Activated CD8-positive, alpha-beta T cell treated with anti-CD3 and anti-CD28 coated beads, Interleukin-2, amount 10 ng/mL, durations not matched to agents 7 days and 5 days (primary cell): ENCODE results near the gene LCP1. TPM values are rescaled to one million over a fixed set of nuclear protein-coding genes. Genes with fewer than 3 reads are reported as not detected.
A peak's percentile ranks its signal among the peaks of the same experiment; 100 is the strongest.

Source experiments
- ATAC-seq: fragments of 150-1000 bp; cut with Tn5 transposase; one replicate; pipeline ENCODE4 v1.10.0; 2021; ENCODE audit warnings: moderate library complexity
- CTCF ChIA-PET: fragments of 350-600 bp; sonication (Branson Sonifier 250); formaldehyde crosslinking; loops from one replicate; lab custom pipeline; 2021; ENCODE audit warnings: antibody characterized with exemption; lab: Charles Lee
- POLR2A ChIA-PET: fragments of 350-600 bp; sonication (Branson Sonifier 250); formaldehyde crosslinking; loops from one replicate; lab custom pipeline; 2021; ENCODE audit warnings: antibody characterized with exemption; lab: Charles Lee
- DNase-seq: peaks from one replicate; pipeline ENCODE4 v3.0.0-alpha.2; 2020
- H3K27ac Mint-ChIP-seq: one replicate; pipeline ENCODE4 v1.8.0; 2021; ENCODE audit warnings: mild to moderate bottlenecking, mixed read lengths
- H3K27me3 Mint-ChIP-seq: one replicate; pipeline ENCODE4 v1.8.0; 2021; ENCODE audit warnings: low read depth, mixed read lengths
- H3K36me3 Mint-ChIP-seq: one replicate; pipeline ENCODE4 v1.8.0; 2021; ENCODE audit warnings: low read depth, mixed read lengths
- H3K4me1 Mint-ChIP-seq: one replicate; pipeline ENCODE4 v1.8.0; 2021; ENCODE audit warnings: low read depth, mixed read lengths
- H3K4me3 Mint-ChIP-seq: one replicate; pipeline ENCODE4 v1.8.0; 2021; ENCODE audit warnings: mild to moderate bottlenecking, mixed read lengths
- H3K9me3 Mint-ChIP-seq: one replicate; pipeline ENCODE4 v1.8.0; 2022; ENCODE audit warnings: mixed read lengths; ENCODE audit not compliant: insufficient read depth
- total RNA-seq, 2 experiments: library from RNA; stranded (reverse); gene quantifications; one replicate each; pipeline ENCODE4 v1.2.3, GENCODE V29; 2021

LCP1 gene
- total RNA-seq, 2 experiments from 2014 or later: 1,296 to 1,321 TPM

DNA sequence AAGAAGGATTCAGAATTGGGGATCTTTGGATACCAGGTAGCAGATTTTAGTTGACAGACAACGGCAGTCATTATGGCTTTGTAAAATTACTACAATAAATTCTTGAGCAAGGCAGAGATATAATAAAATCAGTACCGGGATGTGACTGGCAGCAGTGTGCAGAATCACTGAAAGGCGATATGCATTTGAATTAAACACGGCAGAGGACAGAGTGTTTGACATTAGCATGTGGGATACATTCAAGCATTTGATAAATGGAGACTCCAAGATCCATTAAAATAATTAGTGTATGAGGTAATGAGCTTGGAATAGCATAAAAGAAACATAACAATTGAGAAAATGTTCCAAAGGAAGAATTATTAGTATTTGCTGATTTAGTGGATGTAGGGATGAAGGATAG, 36.8 kb downstream of the LCP1 start:
- peaks cover 10% of the 10 kb centered on the region for H3K4me1 Mint-ChIP-seq
- H3K27ac Mint-ChIP-seq: peak overlapping the region; percentile 35
- POLR2A ChIA-PET: interaction anchor here (1.6 kb wide), 1 partner anchor 15 kb away, joined by 3 read pairs; no protein-coding TSS in a partner anchor
- DNase-seq (no peak), ATAC-seq (no peak)
- H3K4me3 Mint-ChIP-seq: no peak overlapping the region
- H3K9me3 Mint-ChIP-seq: no peaks in the 10 kb centered on the region
- H3K27me3 Mint-ChIP-seq: no peaks in the 10 kb centered on the region
- peaks cover 84% of the 10 kb centered on the region for H3K36me3 Mint-ChIP-seq
- CTCF ChIA-PET: interaction anchor here (3.8 kb wide), 1 partner anchor 15 kb away, joined by 25 read pairs; no protein-coding TSS in a partner anchor

DNA sequence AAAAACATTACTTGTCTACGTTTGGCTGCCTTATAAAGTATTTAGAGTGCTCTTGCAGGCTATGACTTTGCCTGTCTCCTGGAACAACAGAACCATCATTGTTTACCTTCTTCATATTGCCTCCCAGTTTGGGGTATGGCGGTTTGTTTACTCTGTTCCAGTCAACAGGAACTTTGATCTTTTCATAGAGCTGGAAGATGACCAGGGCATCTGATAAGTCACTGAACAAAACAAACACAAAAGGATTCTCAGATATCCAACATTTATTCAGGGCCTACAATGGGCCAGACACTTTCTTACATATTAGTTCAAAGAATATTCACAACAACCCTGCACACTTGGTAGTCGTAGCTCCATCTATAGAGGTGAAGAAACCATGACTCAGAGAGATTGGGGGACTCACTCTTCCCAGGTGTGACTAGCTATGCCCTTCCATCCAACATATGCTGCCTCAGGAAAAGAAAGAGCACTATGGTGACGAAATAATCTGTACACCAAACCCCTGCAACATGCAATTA, 38.7 kb downstream of the LCP1 start:
- no peak for ATAC-seq
- CTCF ChIA-PET: interaction anchor here (1.3 to 3.8 kb wide), 4 partner anchors 12 to 17 kb away, joined by 3 to 25 read pairs (median 8); no protein-coding TSS in a partner anchor
- Mint-ChIP-seq H3K27ac (peak overlapping the region; percentile 22), H3K27me3 (no peaks in the 10 kb centered on the region), H3K4me3 (no peak overlapping the region), H3K4me1 (peaks cover 8% of the 10 kb centered on the region), H3K9me3 (no peaks in the 10 kb centered on the region), H3K36me3 (peaks cover 81% of the 10 kb centered on the region)
- POLR2A ChIA-PET: interaction anchor here (0.7 to 1.5 kb wide), 2 partner anchors 17 to 566 kb away, joined by 3 to 4 read pairs; no protein-coding TSS in a partner anchor
- no peak for DNase-seq

DNA sequence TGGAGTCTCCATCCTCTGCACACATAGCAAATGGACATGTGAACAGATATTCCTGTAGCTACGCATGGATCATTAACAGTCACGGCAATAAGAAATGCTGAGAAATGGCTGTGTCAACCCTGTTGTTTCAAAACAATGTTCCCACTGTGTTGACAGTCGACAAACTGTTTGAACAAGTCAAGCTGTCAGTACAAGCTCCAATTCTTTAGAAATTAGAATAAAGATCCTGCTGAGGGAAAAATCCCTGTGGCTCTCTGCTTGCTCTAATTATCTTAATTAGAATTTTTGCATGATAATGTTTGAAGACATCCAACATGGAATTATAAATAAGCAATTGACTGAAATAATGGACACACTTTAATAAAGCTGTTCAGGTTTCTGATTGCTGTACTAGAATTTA, 39.2 kb downstream of the LCP1 start:
- CTCF ChIA-PET: interaction anchor here (1.2 to 3.8 kb wide), 5 partner anchors 11 to 17 kb away, joined by 3 to 25 read pairs (median 6); no protein-coding TSS in a partner anchor
- Mint-ChIP-seq H3K4me3 (no peak overlapping the region), H3K27me3 (no peaks in the 10 kb centered on the region), H3K27ac (no peak overlapping the region), H3K9me3 (no peaks in the 10 kb centered on the region), H3K36me3 (peaks cover 81% of the 10 kb centered on the region), H3K4me1 (peaks cover 10% of the 10 kb centered on the region)
- POLR2A ChIA-PET: interaction anchor here (0.6 to 1.5 kb wide), 4 partner anchors 18 to 565 kb away, joined by 3 to 4 read pairs (median 3); no protein-coding TSS in a partner anchor
- no peak for DNase-seq
- no peak for ATAC-seq

DNA sequence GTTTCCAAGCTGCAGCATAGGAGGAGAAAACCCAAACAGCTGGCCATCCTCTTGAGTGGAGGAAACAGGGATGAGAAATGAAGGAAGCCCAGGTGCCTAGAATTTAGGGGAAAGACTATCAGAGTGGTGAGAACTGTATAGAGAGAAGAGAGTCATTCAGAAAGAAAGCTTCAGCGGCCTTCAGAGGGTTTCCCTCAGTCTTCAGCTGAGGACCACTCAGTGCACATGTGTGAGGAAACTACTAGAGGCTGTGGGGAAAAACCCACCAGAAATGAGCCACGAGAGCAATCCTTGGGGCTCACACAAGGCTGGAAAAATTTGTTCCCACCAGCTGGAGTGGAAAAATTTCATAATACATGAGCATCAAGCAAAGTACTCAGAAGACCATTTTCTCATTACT, 41.9 kb downstream of the LCP1 start:
- POLR2A ChIA-PET: interaction anchor here (1.1 kb wide), 1 partner anchor 11 kb away, joined by 3 read pairs; no protein-coding TSS in a partner anchor
- no peak for DNase-seq
- H3K27me3 Mint-ChIP-seq: no peaks in the 10 kb centered on the region
- peaks cover 19% of the 10 kb centered on the region for H3K4me1 Mint-ChIP-seq
- peaks cover 84% of the 10 kb centered on the region for H3K36me3 Mint-ChIP-seq
- H3K27ac Mint-ChIP-seq: no peak overlapping the region
- no peak for ATAC-seq
- no peak overlapping the region for H3K4me3 Mint-ChIP-seq
- CTCF ChIA-PET: interaction anchor here (1.2 to 3.1 kb wide), 6 partner anchors 8 to 181 kb away, joined by 3 to 12 read pairs (median 10); no protein-coding TSS in a partner anchor
- no peaks in the 10 kb centered on the region for H3K9me3 Mint-ChIP-seq

DNA sequence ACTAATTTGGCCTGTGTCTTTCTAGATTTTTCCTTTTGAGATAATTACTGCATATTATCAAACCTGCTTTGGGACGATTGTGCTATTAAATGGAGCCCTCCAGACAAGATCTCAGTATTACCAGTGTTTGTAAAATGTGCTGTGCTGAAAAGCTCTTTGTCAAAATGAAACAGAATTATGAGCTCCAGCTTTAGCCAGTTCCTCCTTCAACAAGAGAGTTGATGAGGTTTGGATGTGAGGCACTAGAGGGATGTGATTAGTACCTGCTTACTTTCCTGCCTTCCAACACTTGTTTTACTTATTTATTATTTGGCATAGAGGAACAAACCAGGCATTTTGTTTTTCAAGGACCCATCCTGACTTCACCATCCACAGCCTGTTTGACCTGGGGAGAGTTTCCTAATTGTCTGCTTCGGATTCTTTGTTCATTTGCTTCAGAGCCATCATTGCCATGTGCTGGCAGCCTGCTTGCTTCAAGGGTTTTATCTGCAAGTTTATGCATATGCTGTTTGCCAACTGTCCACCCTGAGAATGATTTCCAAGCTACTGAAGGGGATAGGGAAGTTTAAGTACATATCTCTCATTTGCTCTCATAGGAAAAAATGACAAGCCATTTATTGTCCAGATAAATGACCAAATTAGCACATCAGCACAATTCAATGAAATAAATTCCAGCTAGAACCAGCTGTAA, 44.2 kb downstream of the LCP1 start:
- Mint-ChIP-seq H3K9me3 (no peaks in the 10 kb centered on the region), H3K4me1 (peaks cover 21% of the 10 kb centered on the region), H3K27me3 (no peaks in the 10 kb centered on the region), H3K27ac (peak overlapping the region; percentile 57), H3K4me3 (no peak overlapping the region), H3K36me3 (peaks cover 85% of the 10 kb centered on the region)
- CTCF ChIA-PET: interaction anchor here (1.7 to 3.1 kb wide), 2 partner anchors 11 to 12 kb away, joined by 8 to 12 read pairs; no protein-coding TSS in a partner anchor
- ATAC-seq (no peak), DNase-seq (no peak)
- POLR2A ChIA-PET: interaction anchor here (0.6 kb wide), 1 partner anchor 380 kb away, joined by 3 read pairs; no protein-coding TSS in a partner anchor

DNA sequence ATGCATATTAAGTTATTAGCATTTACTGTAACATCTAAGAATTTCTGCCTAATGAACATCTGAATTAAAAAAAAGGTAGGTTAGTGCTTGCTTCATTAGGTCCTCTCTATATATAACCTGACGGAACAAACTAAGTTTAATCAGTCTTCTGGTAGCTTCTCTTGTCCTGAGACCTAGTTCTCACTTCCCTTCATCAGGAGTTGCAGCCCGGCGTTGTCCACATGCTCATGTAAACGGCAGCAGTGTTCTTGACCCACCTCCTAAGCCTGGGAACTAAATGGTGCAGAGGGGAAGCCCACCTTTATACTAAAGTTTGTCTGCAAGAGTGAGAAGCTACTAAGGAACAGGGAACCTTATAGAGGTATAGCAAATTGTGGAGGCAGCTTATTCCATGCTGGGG, 45.3 kb downstream of the LCP1 start:
- CTCF ChIA-PET: interaction anchor here (0.9 to 1.6 kb wide), 2 partner anchors 11 to 185 kb away, joined by 4 read pairs; no protein-coding TSS in a partner anchor
- Mint-ChIP-seq H3K9me3 (no peaks in the 10 kb centered on the region), H3K27me3 (no peaks in the 10 kb centered on the region), H3K4me1 (peaks cover 27% of the 10 kb centered on the region), H3K27ac (peak overlapping the region; percentile 55), H3K4me3 (no peak overlapping the region), H3K36me3 (peaks cover 84% of the 10 kb centered on the region)
- DNase-seq: no peak
- POLR2A ChIA-PET: interaction anchor here (0.8 kb wide), 1 partner anchor 10 kb away, joined by 3 read pairs; no protein-coding TSS in a partner anchor
- ATAC-seq: no peak

DNA sequence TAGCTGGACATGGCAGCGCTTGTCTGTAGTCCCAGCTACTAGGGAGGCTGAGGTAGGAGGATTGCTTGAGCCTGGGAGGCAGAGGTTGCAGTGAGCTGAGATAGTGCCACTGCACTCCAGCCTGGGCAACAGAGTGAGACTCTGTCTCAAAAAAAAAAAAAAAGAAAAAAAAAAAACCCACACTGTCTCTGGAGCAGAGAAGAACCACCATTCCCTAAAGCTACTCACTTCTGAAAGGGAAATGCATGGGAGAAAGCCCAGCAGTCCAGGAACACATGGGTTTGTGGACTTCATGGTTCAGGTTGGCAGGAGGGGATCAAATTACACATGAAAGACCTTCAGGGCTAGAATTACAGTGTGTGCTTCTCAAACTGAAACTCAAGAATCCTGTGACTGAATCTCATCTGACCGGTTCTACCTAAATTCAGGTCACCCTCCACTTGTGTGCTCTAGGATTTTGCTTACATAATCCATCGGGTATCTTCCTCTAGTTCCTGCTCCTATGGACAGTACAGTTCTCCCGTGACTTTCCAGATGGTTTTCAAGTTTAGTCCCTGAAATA, 46.9 kb downstream of the LCP1 start:
- Mint-ChIP-seq H3K27me3 (no peaks in the 10 kb centered on the region), H3K27ac (peak overlapping the region; percentile 70), H3K4me1 (peaks cover 26% of the 10 kb centered on the region), H3K36me3 (peaks cover 87% of the 10 kb centered on the region), H3K9me3 (no peaks in the 10 kb centered on the region), H3K4me3 (no peak overlapping the region)
- ATAC-seq (no peak), DNase-seq (no peak)
- POLR2A ChIA-PET: interaction anchor here (0.6 to 0.9 kb wide), 3 partner anchors 8 to 155 kb away, joined by 3 to 5 read pairs (median 3); no protein-coding TSS in a partner anchor
- CTCF ChIA-PET: interaction anchor here (1.0 to 1.3 kb wide), 2 partner anchors 9 to 17 kb away, joined by 3 to 11 read pairs; no protein-coding TSS in a partner anchor

DNA sequence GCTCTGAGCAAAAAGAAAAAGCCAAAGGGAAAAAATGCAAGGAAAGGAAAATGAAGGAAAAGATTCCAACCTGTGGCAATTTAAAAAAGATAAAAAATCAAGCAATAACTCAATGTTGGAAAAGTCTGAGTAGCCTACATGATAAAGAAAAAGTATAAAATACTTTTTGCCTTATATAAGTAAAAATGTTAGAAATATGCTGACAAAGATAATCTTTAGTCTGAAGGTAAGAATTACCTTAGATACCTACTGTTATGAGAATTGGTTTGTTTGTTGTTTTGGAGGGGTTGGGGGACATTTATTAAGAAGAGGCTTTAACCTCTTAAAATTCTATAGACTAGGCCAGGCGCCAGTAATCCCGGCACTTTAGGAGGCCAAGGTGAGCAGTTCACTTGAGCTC, 47.5 kb downstream of the LCP1 start:
- Mint-ChIP-seq H3K4me1 (peaks cover 24% of the 10 kb centered on the region), H3K27me3 (no peaks in the 10 kb centered on the region), H3K4me3 (no peak overlapping the region), H3K9me3 (no peaks in the 10 kb centered on the region), H3K27ac (no peak overlapping the region), H3K36me3 (peaks cover 88% of the 10 kb centered on the region)
- POLR2A ChIA-PET: interaction anchor here (0.6 to 0.9 kb wide), 2 partner anchors 7 to 8 kb away, joined by 3 read pairs; no protein-coding TSS in a partner anchor
- no peak for DNase-seq
- CTCF ChIA-PET: interaction anchor here (1.0 kb wide), 2 partner anchors 8 to 81 kb away, joined by 3 to 11 read pairs; no protein-coding TSS in a partner anchor
- no peak for ATAC-seq

DNA sequence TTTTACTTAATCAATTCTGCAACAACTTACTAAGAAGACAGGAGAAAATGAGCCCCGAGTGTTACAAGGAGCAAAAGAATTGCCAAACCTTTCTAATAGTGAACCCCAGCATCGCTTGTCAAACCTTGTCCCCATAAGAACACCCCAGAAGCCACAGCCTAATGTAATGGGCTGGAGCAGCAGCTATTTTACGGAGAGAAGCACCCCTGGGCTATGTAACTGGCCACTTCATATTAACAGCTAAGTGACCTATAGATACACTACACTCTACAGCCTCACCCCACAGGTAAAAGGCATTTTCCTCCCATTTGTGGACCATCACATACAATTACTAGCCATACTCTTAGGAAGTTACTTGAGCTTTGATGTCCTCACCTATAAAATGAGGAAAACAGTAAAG, 49.9 kb downstream of the LCP1 start:
- H3K4me1 Mint-ChIP-seq: peaks cover 26% of the 10 kb centered on the region
- CTCF ChIA-PET: interaction anchor here (0.9 to 1.8 kb wide), 6 partner anchors 9 to 189 kb away, joined by 3 to 9 read pairs (median 4); no protein-coding TSS in a partner anchor
- no peak overlapping the region for H3K27ac Mint-ChIP-seq
- no peaks in the 10 kb centered on the region for H3K9me3 Mint-ChIP-seq
- ATAC-seq: no peak
- DNase-seq: no peak
- POLR2A ChIA-PET: no interaction called here
- H3K36me3 Mint-ChIP-seq: peaks cover 84% of the 10 kb centered on the region
- no peaks in the 10 kb centered on the region for H3K27me3 Mint-ChIP-seq
- no peak overlapping the region for H3K4me3 Mint-ChIP-seq

DNA sequence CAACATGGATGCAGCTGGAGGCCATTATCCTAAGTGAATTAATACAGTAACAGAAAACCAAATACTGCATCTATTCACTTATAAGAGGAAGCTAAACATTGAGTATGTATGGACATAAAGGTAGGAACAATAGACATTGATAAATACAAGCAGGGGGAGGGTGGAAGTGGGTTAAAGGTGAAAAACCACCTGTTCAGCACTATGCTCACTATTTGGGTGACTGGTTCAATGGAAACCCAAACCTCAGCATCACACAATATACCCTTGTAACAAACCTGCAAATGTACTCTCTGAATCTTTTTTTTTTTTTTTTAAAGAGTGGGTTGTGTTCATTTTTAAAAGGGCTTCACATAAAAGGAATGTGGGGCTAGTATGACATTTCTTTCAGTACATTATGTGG, 50.3 kb downstream of the LCP1 start:
- no peak overlapping the region for H3K27ac Mint-ChIP-seq

DNA sequence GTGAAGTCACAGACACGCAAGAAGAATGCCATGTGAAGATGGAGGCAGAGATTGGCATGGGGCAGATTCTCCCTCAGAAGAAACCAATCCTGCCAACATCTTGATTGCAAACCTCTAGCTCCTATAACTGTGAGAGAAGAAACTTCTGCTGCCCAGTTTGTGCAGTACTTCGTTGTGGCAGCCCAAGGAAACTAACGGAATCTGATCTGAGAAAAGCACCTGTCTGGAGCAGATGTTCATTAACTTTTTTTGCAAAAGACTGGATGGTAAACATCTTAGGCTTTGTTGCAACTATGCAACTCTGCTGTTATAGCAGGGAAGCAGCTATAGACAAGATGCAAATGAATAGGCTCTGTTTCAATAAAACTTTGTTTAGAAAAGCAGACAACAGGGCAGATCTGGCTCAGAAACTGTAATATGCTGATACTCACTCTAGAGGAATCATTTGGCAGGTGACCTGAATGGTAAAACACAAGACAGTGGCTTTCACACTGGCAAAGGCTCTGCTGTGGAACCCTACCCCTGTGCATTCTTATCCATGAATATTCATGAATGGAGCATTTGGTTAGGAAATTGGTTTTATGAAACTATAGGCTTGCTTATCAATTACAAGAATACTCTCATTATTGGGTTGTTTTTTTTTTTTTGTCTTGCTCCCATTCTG, 51.9 kb downstream of the LCP1 start:
- DNase-seq: no peak
- Mint-ChIP-seq H3K27ac (no peak overlapping the region), H3K4me3 (no peak overlapping the region), H3K36me3 (peaks cover 84% of the 10 kb centered on the region), H3K27me3 (no peaks in the 10 kb centered on the region), H3K4me1 (peaks cover 37% of the 10 kb centered on the region), H3K9me3 (no peaks in the 10 kb centered on the region)
- CTCF ChIA-PET: no interaction called here
- POLR2A ChIA-PET: no interaction called here
- ATAC-seq: no peak

More for the DNA sequence above, 50.3 kb downstream of the LCP1 start:
- H3K9me3 Mint-ChIP-seq: no peaks in the 10 kb centered on the region
- ATAC-seq (no peak), DNase-seq (no peak)
- H3K36me3 Mint-ChIP-seq: peaks cover 84% of the 10 kb centered on the region
- no peak overlapping the region for H3K4me3 Mint-ChIP-seq
- peaks cover 26% of the 10 kb centered on the region for H3K4me1 Mint-ChIP-seq
- no peaks in the 10 kb centered on the region for H3K27me3 Mint-ChIP-seq
- ChIA-PET CTCF (interaction anchor here (0.9 to 1.8 kb wide), 5 partner anchors 9 to 28 kb away, joined by 3 to 9 read pairs (median 4); no protein-coding TSS in a partner anchor), POLR2A (no interaction called here)
